Measurements from ENCODE around the gene ADGRB3.

ADGRB3 gene

GRCh38 chr6:69019832-69020231 lies 384.8 kb downstream of the ADGRB3 start:
- ChIA-PET POLR2A (no interaction called here), CTCF (interaction anchor here (1.3 kb wide), 1 partner anchor 15 kb away, joined by 3 read pairs; no protein-coding TSS in a partner anchor)
- DNase-seq (ENCODE audit: extremely low spot score): no peak
- TF ChIP-seq CTCF (IDR thresholded peaks at IDR 0.05; ENCODE audit: control extremely low read depth, extremely low read depth, low read depth, missing control alignments): no peak

GRCh38 chr6:69022993-69023392 lies 387.9 kb downstream of the ADGRB3 start:
- no peak for DNase-seq (ENCODE audit: extremely low spot score)
- POLR2A ChIA-PET: no interaction called here
- CTCF ChIA-PET: no interaction called here
- TF ChIP-seq CTCF (IDR thresholded peaks at IDR 0.05; ENCODE audit: control extremely low read depth, extremely low read depth, low read depth, missing control alignments): no peak

GRCh38 chr6:69026243-69026642 lies 391.2 kb downstream of the ADGRB3 start:
- DNase-seq (ENCODE audit: extremely low spot score): no peak
- TF ChIP-seq CTCF (IDR thresholded peaks at IDR 0.05; ENCODE audit: control extremely low read depth, extremely low read depth, low read depth, missing control alignments): no peak
- ChIA-PET CTCF (interaction anchor here (0.9 to 1.7 kb wide), 2 partner anchors 19 to 70 kb away, joined by 3 read pairs; no protein-coding TSS in a partner anchor), POLR2A (no interaction called here)

GRCh38 chr6:69026715-69027114 lies 391.6 kb downstream of the ADGRB3 start:
- no peak for DNase-seq (ENCODE audit: extremely low spot score)
- no peak for TF ChIP-seq CTCF (IDR thresholded peaks at IDR 0.05; ENCODE audit: control extremely low read depth, extremely low read depth, low read depth, missing control alignments)
- ChIA-PET POLR2A (no interaction called here), CTCF (interaction anchor here (0.9 to 1.7 kb wide), 2 partner anchors 19 to 70 kb away, joined by 3 read pairs; no protein-coding TSS in a partner anchor)

GRCh38 chr6:69027861-69028260 lies 392.8 kb downstream of the ADGRB3 start:
- ChIA-PET POLR2A (no interaction called here), CTCF (interaction anchor here (1.3 to 1.7 kb wide), 2 partner anchors 9 to 20 kb away, joined by 3 to 4 read pairs; no protein-coding TSS in a partner anchor)
- TF ChIP-seq CTCF (IDR thresholded peaks at IDR 0.05; ENCODE audit: control extremely low read depth, extremely low read depth, low read depth, missing control alignments): no peak
- no peak for DNase-seq (ENCODE audit: extremely low spot score)

GRCh38 chr6:69038841-69039240 lies 403.8 kb downstream of the ADGRB3 start:
- CTCF ChIA-PET: no interaction called here
- POLR2A ChIA-PET: no interaction called here
- TF ChIP-seq CTCF (IDR thresholded peaks at IDR 0.05; ENCODE audit: control extremely low read depth, extremely low read depth, low read depth, missing control alignments): no peak
- no peak for DNase-seq (ENCODE audit: extremely low spot score)

GRCh38 chr6:69042297-69042696 lies 407.2 kb downstream of the ADGRB3 start:
- TF ChIP-seq CTCF (IDR thresholded peaks at IDR 0.05; ENCODE audit: control extremely low read depth, extremely low read depth, low read depth, missing control alignments): no peak
- DNase-seq (ENCODE audit: extremely low spot score): no peak
- ChIA-PET CTCF (no interaction called here), POLR2A (no interaction called here)

Measured in GM10248 (cell line).